B cell (primary cell): ENCODE data around the gene SHROOM2. TPM values are rescaled to one million over a fixed set of nuclear protein-coding genes. Genes with fewer than 3 reads are reported as not detected.

Experiments used
- ATAC-seq: fragments of 200-7000 bp; cut with Tn5 transposase; one replicate; pipeline ENCODE4 v1.10.0; 2021; ENCODE audit warnings: low read depth, mild to moderate bottlenecking, moderate number of reproducible peaks, moderate library complexity
- CTCF ChIA-PET: fragments of 350-600 bp; sonication (Branson Sonifier 250); formaldehyde crosslinking; loops from one replicate; lab custom pipeline; 2021; ENCODE audit warnings: antibody characterized with exemption, inconsistent platforms; lab: Charles Lee
- POLR2A ChIA-PET: fragments of 350-600 bp; sonication (Branson Sonifier 250); formaldehyde crosslinking; loops from one replicate; lab custom pipeline; 2021; ENCODE audit warnings: antibody characterized with exemption; lab: Charles Lee
- DNase-seq: peaks from one replicate; pipeline ENCODE4 v3.0.0; 2013
- H2AFZ ChIP-seq: 2 replicates; pipeline ENCODE4 v1.6.1; 2012; ENCODE audit warnings: mild to moderate bottlenecking, low read depth, low read length; ENCODE audit not compliant: insufficient read depth, poor library complexity, severe bottlenecking
- H3K27ac ChIP-seq, 2 donors: 1 replicate in 1 of 2; 2 replicates in 1 of 2; pipeline ENCODE4 v1.5.1; 2012 to 2013; ENCODE audit warnings: low read length in 2 of 2, mild to moderate bottlenecking in 2 of 2, moderate library complexity in 1 of 2
- H3K27me3 ChIP-seq, 4 experiments: fragments of 200-600 bp in 1 of 4; sonication (generic) in 1 of 4; replicated peaks in 1 of 4; 1 replicate in 2 of 4; 2 replicates in 2 of 4; pipeline versions ENCODE4 v1.6.1 to v1.7.0; 2013 to 2016; ENCODE audit warnings: low read length in 3 of 4, mild to moderate bottlenecking in 2 of 4, mixed read lengths in 1 of 4, moderate library complexity in 1 of 4; ENCODE audit not compliant: insufficient read depth in 4 of 4, control insufficient read depth in 3 of 4; ENCODE audit errors: control extremely low read depth in 1 of 4
- H3K36me3 ChIP-seq, 2 experiments: replicated peaks in 1 of 2; 1 replicate in 1 of 2; 2 replicates in 1 of 2; pipeline versions ENCODE4 v1.6.1 to v1.7.1; 2013; ENCODE audit warnings: low read length in 1 of 2; ENCODE audit not compliant: insufficient read depth in 2 of 2, control insufficient read depth in 1 of 2; ENCODE audit errors: control extremely low read depth in 1 of 2, extremely low read depth in 1 of 2
- H3K4me1 ChIP-seq, 2 donors: fragments of 200-600 bp in 1 of 2; sonication (generic) in 1 of 2; 1 replicate in 1 of 2; 2 replicates in 1 of 2; pipeline versions ENCODE4 v1.5.1 to v1.6.1; 2013 to 2017; ENCODE audit warnings: low read length in 2 of 2; ENCODE audit not compliant: control insufficient read depth in 2 of 2, insufficient read depth in 2 of 2
- H3K4me2 ChIP-seq: replicated peaks from 2 replicates; pipeline ENCODE3; 2012; ENCODE audit warnings: mild to moderate bottlenecking, low read depth, low read length; ENCODE audit not compliant: poor library complexity, severe bottlenecking
- H3K4me3 ChIP-seq, 5 experiments: fragments of 200-600 bp in 1 of 5; sonication (generic) in 1 of 5; 1 replicate in 3 of 5; 2 replicates in 2 of 5; pipeline versions ENCODE4 v1.5.1 to v1.7.0; 2011 to 2016; ENCODE audit warnings: low read length in 4 of 5, mild to moderate bottlenecking in 4 of 5, low read depth in 2 of 5, control low read depth in 1 of 5, moderate library complexity in 1 of 5; ENCODE audit not compliant: insufficient read depth in 1 of 5; ENCODE audit errors: control extremely low read depth in 1 of 5, extremely low read depth in 1 of 5
- H3K79me2 ChIP-seq: fragments of 200-600 bp; sonication (generic); one replicate; pipeline ENCODE4 v1.6.0; 2016; ENCODE audit warnings: low read length; ENCODE audit not compliant: control insufficient read depth, insufficient read depth
- H3K9ac ChIP-seq: fragments of 200-600 bp; sonication (generic); 2 replicates; pipeline ENCODE4 v1.6.1; 2017; ENCODE audit warnings: mild to moderate bottlenecking, low read length, moderate library complexity
- H3K9me3 ChIP-seq, 3 donors: one replicate each; pipeline versions ENCODE4 v1.6.1 to v1.7.1; 2013; ENCODE audit warnings: low read length in 2 of 3; ENCODE audit not compliant: control insufficient read depth in 2 of 3, insufficient read depth in 1 of 3; ENCODE audit errors: control extremely low read depth in 1 of 3
- H4K20me1 ChIP-seq: 2 replicates; pipeline ENCODE4 v1.6.0; 2012; ENCODE audit warnings: mild to moderate bottlenecking, low read length; ENCODE audit not compliant: insufficient read depth, control insufficient read depth, poor library complexity, severe bottlenecking
- H3K27ac Mint-ChIP-seq: one replicate; pipeline ENCODE4 v1.8.0; 2021; ENCODE audit warnings: mixed read lengths
- H3K27me3 Mint-ChIP-seq: one replicate; pipeline ENCODE4 v1.8.0; 2021; ENCODE audit warnings: mixed read lengths
- H3K4me1 Mint-ChIP-seq: one replicate; pipeline ENCODE4 v1.8.0; 2021; ENCODE audit warnings: mixed read lengths
- H3K4me3 Mint-ChIP-seq: one replicate; pipeline ENCODE4 v1.8.0; 2021; ENCODE audit warnings: mixed read lengths
- H3K9me3 Mint-ChIP-seq: one replicate; pipeline ENCODE4 v1.8.0; 2022; ENCODE audit warnings: mixed read lengths; ENCODE audit not compliant: insufficient read depth
- CTCF ChIP-seq: fragments of 200-600 bp; IDR thresholded peaks from one replicate; pipeline ENCODE4 v1.8.0; 2022; ENCODE audit warnings: antibody characterized with exemption, mild to moderate bottlenecking
- EZH2 ChIP-seq: IDR thresholded peaks from 2 replicates; pipeline ENCODE4 v1.6.1; 2012; ENCODE audit warnings: borderline replicate concordance, low read depth, mild to moderate bottlenecking, moderate library complexity, low read length; ENCODE audit not compliant: insufficient read depth, poor library complexity, severe bottlenecking
- WGBS: methylation state at CpG from one replicate; pipeline ENCODE4 v1.1.5; 2013; ENCODE audit warnings: missing lambda C conversion rate; ENCODE audit not compliant: insufficient coverage; 5-methylcytosine and 5-hydroxymethylcytosine counted together
- intact Hi-C: fragments of 100-400 bp; cut with micrococcal nuclease; formaldehyde crosslinking; loops from one replicate; pipeline ENCODE4 v1.10.0; 2022
- polyA plus RNA-seq: library from polyadenylated mRNA; depleted of rRNA; stranded (reverse); fragments of >200 nt; gene quantifications from 2 replicates; pipeline ENCODE4 v1.2.3, GENCODE V29; 2012
- total RNA-seq, 2 donors: library from RNA; stranded (reverse); fragments of 120-200 nt in 1 of 2; gene quantifications; 1 replicate in 1 of 2; 2 replicates in 1 of 2; pipeline versions ENCODE4 v1.2.3 to v1.2.4, GENCODE V29; 2013 to 2022

Gene SHROOM2
- total and polyA plus RNA-seq, 2 donors (not counting 1 experiment from before 2014, with no cell fraction given): not detected

GRCh38 chrX:9875801-9876200 lies 89.6 kb downstream of the SHROOM2 start:
- Histone ChIP-seq H3K4me3 (no peak overlapping the region), H3K4me1 (no peaks in the 10 kb centered on the region), H4K20me1 (no peaks in the 10 kb centered on the region), H2AFZ (no peak overlapping the region), H3K9me3 (no peaks in the 10 kb centered on the region), H3K79me2 (no peaks in the 10 kb centered on the region), H3K27ac (no peak overlapping the region), H3K4me2 (no peak overlapping the region), H3K36me3 (no peaks in the 10 kb centered on the region), H3K27me3 (peaks cover 0 to 3% (median 0%) of the 10 kb centered on the region in 4 experiments), H3K9ac (no peak overlapping the region)
- intact Hi-C loops: no loop called here
- WGBS: 100% methylated on average over 2 of the region's 3 CpGs
- H3K27me3 Mint-ChIP-seq: peaks cover 11% of the 10 kb centered on the region
- DNase-seq (no peak), ATAC-seq (no peak)
- no peak overlapping the region for H3K4me3 Mint-ChIP-seq
- no peak overlapping the region for H3K27ac Mint-ChIP-seq
- no peak for TF ChIP-seq CTCF
- TF ChIP-seq EZH2: no peak
- ChIA-PET POLR2A (no interaction called here), CTCF (interaction anchor here (1.0 to 1.2 kb wide), 2 partner anchors 243 to 244 kb away, joined by 3 read pairs; no protein-coding TSS in a partner anchor)
- H3K4me1 Mint-ChIP-seq: peaks cover 2% of the 10 kb centered on the region
- H3K9me3 Mint-ChIP-seq: no peaks in the 10 kb centered on the region

GRCh38 chrX:9876201-9876600 lies 90.0 kb downstream of the SHROOM2 start:
- Histone ChIP-seq H3K27ac (no peak overlapping the region), H3K4me1 (no peaks in the 10 kb centered on the region), H3K9me3 (no peaks in the 10 kb centered on the region), H3K36me3 (no peaks in the 10 kb centered on the region), H3K27me3 (peaks cover 0 to 3% (median 0%) of the 10 kb centered on the region in 4 experiments), H3K9ac (no peak overlapping the region), H3K79me2 (no peaks in the 10 kb centered on the region), H3K4me3 (no peak overlapping the region), H3K4me2 (no peak overlapping the region), H4K20me1 (no peaks in the 10 kb centered on the region), H2AFZ (no peak overlapping the region)
- intact Hi-C loops: no loop called here
- peaks cover 2% of the 10 kb centered on the region for H3K4me1 Mint-ChIP-seq
- H3K27ac Mint-ChIP-seq: no peak overlapping the region
- WGBS: no CpG with 5 or more reads among the region's 4 CpGs
- DNase-seq (no peak), ATAC-seq (no peak)
- no peak overlapping the region for H3K4me3 Mint-ChIP-seq
- POLR2A ChIA-PET: no interaction called here
- CTCF ChIA-PET: interaction anchor here (1.0 to 1.2 kb wide), 2 partner anchors 243 to 244 kb away, joined by 3 read pairs; no protein-coding TSS in a partner anchor
- H3K27me3 Mint-ChIP-seq: peaks cover 11% of the 10 kb centered on the region
- no peaks in the 10 kb centered on the region for H3K9me3 Mint-ChIP-seq
- TF ChIP-seq CTCF: no peak
- TF ChIP-seq EZH2: no peak
